Trophoblast cell (in vitro differentiated cells and primary cell): ENCODE data around the gene EEA1.

Source experiments
- DNase-seq, 2 donors: peaks; one replicate each; pipeline ENCODE4 v3.0.0-alpha.2; 2016
- H2AFZ ChIP-seq: 2 replicates; pipeline ENCODE4 v1.6.1; 2013; ENCODE audit warnings: low read length, moderate library complexity, mild to moderate bottlenecking; ENCODE audit not compliant: insufficient read depth, poor library complexity
- H2AK5ac ChIP-seq: 2 replicates; pipeline ENCODE4 v1.6.1; 2013; ENCODE audit warnings: mild to moderate bottlenecking, low read length
- H2BK120ac ChIP-seq: 2 replicates; pipeline ENCODE4 v1.6.1; 2013; ENCODE audit warnings: low read length, mild to moderate bottlenecking, moderate library complexity; ENCODE audit not compliant: insufficient read depth, poor library complexity
- H2BK12ac ChIP-seq: 2 replicates; pipeline ENCODE4 v1.6.1; 2013; ENCODE audit warnings: mild to moderate bottlenecking, low read length, moderate library complexity
- H2BK5ac ChIP-seq: 2 replicates; pipeline ENCODE4 v1.6.1; 2013; ENCODE audit warnings: low read length, low read depth, moderate library complexity, mild to moderate bottlenecking; ENCODE audit not compliant: poor library complexity
- H3K14ac ChIP-seq: 2 replicates; pipeline ENCODE4 v1.6.1; 2013; ENCODE audit warnings: mild to moderate bottlenecking, low read length
- H3K18ac ChIP-seq: 2 replicates; pipeline ENCODE4 v1.6.1; 2013; ENCODE audit warnings: mild to moderate bottlenecking, low read length
- H3K23ac ChIP-seq: 2 replicates; pipeline ENCODE4 v1.6.1; 2013; ENCODE audit warnings: low read length
- H3K27ac ChIP-seq: 2 replicates; pipeline ENCODE4 v1.5.1; 2013; ENCODE audit warnings: low read depth, mild to moderate bottlenecking, inconsistent platforms, low read length, moderate library complexity
- H3K27me3 ChIP-seq: 2 replicates; pipeline ENCODE4 v1.6.1; 2013; ENCODE audit warnings: inconsistent platforms, mild to moderate bottlenecking, low read length, moderate library complexity; ENCODE audit not compliant: insufficient read depth
- H3K36me3 ChIP-seq, 2 experiments: 1 replicate in 1 of 2; 2 replicates in 1 of 2; pipeline ENCODE4 v1.6.1; 2013; ENCODE audit warnings: low read length in 2 of 2, mild to moderate bottlenecking in 2 of 2, moderate library complexity in 1 of 2; ENCODE audit not compliant: insufficient read depth in 2 of 2, control insufficient read depth in 1 of 2
- H3K4ac ChIP-seq: 2 replicates; pipeline ENCODE4 v1.6.1; 2013; ENCODE audit warnings: low read depth, mild to moderate bottlenecking, low read length, moderate library complexity
- H3K4me1 ChIP-seq, 2 experiments: 1 replicate in 1 of 2; 2 replicates in 1 of 2; pipeline ENCODE4 v1.6.1; 2013; ENCODE audit warnings: low read length in 2 of 2, mild to moderate bottlenecking in 2 of 2, moderate library complexity in 1 of 2; ENCODE audit not compliant: insufficient read depth in 2 of 2, control insufficient read depth in 1 of 2
- H3K4me2 ChIP-seq: 2 replicates; pipeline ENCODE4 v1.6.1; 2013; ENCODE audit warnings: inconsistent platforms, mild to moderate bottlenecking, low read length, moderate library complexity
- H3K4me3 ChIP-seq: 2 replicates; pipeline ENCODE4 v1.5.1; 2013; ENCODE audit warnings: mild to moderate bottlenecking, low read depth, low read length, inconsistent platforms
- H3K79me1 ChIP-seq: one replicate; pipeline ENCODE4 v1.6.1; 2013; ENCODE audit warnings: low read length
- H3K79me2 ChIP-seq: 2 replicates; pipeline ENCODE4 v1.6.1; 2013; ENCODE audit warnings: low read length, mild to moderate bottlenecking; ENCODE audit not compliant: control insufficient read depth, insufficient read depth, poor library complexity
- H3K9ac ChIP-seq: 2 replicates; pipeline ENCODE4 v1.6.1; 2013; ENCODE audit warnings: mild to moderate bottlenecking, low read length
- H3K9me3 ChIP-seq: 2 replicates; pipeline ENCODE4 v1.6.1; 2013; ENCODE audit warnings: low read depth, mild to moderate bottlenecking, control low read depth, inconsistent platforms, low read length; ENCODE audit not compliant: insufficient read depth
- H4K12ac ChIP-seq: 2 replicates; pipeline ENCODE4 v1.6.1; 2013; ENCODE audit warnings: low read depth, mild to moderate bottlenecking, low read length, moderate library complexity
- H4K8ac ChIP-seq: 2 replicates; pipeline ENCODE4 v1.6.1; 2013; ENCODE audit warnings: low read depth, mild to moderate bottlenecking, low read length, moderate library complexity
- H4K91ac ChIP-seq: one replicate; pipeline ENCODE4 v1.6.1; 2013; ENCODE audit warnings: low read depth, mild to moderate bottlenecking, low read length, moderate library complexity
- WGBS: extraction: QIAGEN DNeasy Blood & Tissue Kit; methylation state at CpG from one replicate; pipeline ENCODE4 v1.1.7; 2013; ENCODE audit warnings: missing lambda C conversion rate; ENCODE audit not compliant: insufficient read length, insufficient coverage; ENCODE audit errors: extremely low coverage; 5-methylcytosine and 5-hydroxymethylcytosine counted together

The EEA1 gene

DNA sequence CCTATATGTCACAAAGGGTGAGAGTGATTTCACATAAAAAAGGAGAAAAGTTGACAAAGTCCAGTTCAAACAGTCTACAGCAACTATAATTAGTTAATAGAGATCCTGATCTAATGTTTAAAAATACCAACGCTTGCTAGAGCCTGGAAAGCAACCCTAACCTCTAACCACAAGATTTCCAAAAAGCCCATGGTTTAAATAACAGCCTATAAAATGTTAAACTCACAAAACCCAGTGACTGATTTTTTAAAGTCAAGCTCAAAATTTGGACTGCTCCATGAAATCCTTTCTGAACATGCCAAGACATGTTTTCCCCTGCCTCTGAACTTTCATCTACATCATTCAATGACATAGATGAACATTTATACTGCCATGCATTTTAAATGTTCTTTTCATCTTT is 144.7 kb downstream of the EEA1 start:
- Histone ChIP-seq H3K79me2 (no peaks in the 10 kb centered on the region), H3K14ac (peak overlapping the region; percentile 34), H2BK120ac (no peak overlapping the region), H3K4ac (no peak overlapping the region), H4K91ac (peak overlapping the region; percentile 18), H3K18ac (peak overlapping the region; percentile 40), H3K9ac (no peak overlapping the region), H3K27ac (no peak overlapping the region), H3K4me1 (no peaks in the 10 kb centered on the region), H4K8ac (no peak overlapping the region), H4K12ac (no peak overlapping the region), H2BK5ac (no peak overlapping the region), H3K27me3 (no peaks in the 10 kb centered on the region), H2AK5ac (no peak overlapping the region), H3K23ac (no peak overlapping the region), H3K9me3 (no peaks in the 10 kb centered on the region), H2BK12ac (no peak overlapping the region), H2AFZ (no peak overlapping the region), H3K4me3 (no peak overlapping the region), H3K4me2 (no peak overlapping the region), H3K36me3 (peaks cover 0 to 5% of the 10 kb centered on the region in 2 experiments), H3K79me1 (no peaks in the 10 kb centered on the region)
- DNase-seq: no peak
- WGBS: no CpG with 5 or more reads among the region's 1 CpG

DNA sequence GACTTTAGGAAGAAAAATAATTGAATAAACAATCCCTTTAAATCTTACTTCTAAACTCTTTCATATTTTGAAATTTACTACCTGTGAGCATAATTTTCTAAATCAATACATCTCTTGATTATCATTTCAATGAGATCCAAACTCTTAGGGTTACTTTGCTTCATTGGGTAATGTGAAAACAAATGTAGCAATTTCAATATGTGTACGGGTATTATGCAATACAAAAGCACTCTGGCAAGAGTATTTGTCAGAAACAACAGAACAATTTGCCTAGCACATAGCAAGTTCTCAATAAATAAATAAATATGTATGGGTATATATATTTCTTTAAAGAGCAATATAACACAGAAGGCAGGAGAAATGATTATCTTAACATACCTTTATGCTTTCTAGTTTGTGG is 149.2 kb downstream of the EEA1 start:
- H3K4ac ChIP-seq: no peak overlapping the region

GRCh38 chr12:92778525-92778924 is 150.6 kb downstream of the EEA1 start:
- no peaks in the 10 kb centered on the region for H3K79me1 ChIP-seq
- H2AK5ac ChIP-seq: no peak overlapping the region
- H4K91ac ChIP-seq: no peak overlapping the region
- H3K18ac ChIP-seq: no peak overlapping the region
- no peak overlapping the region for H4K12ac ChIP-seq
- H3K4me2 ChIP-seq: no peak overlapping the region
- no peak overlapping the region for H2BK12ac ChIP-seq
- H4K8ac ChIP-seq: no peak overlapping the region
- WGBS: no CpG with 5 or more reads among the region's 3 CpGs
- DNase-seq: no peak
- H3K27me3 ChIP-seq: no peaks in the 10 kb centered on the region
- H2BK5ac ChIP-seq: no peak overlapping the region
- no peaks in the 10 kb centered on the region for H3K4me1 ChIP-seq
- no peak overlapping the region for H3K4ac ChIP-seq
- no peak overlapping the region for H3K27ac ChIP-seq
- no peak overlapping the region for H3K23ac ChIP-seq
- H3K9ac ChIP-seq: no peak overlapping the region
- no peak overlapping the region for H3K14ac ChIP-seq
- H3K9me3 ChIP-seq: no peaks in the 10 kb centered on the region
- H3K36me3 ChIP-seq: peaks cover 0 to 5% of the 10 kb centered on the region in 2 experiments
- no peak overlapping the region for H2AFZ ChIP-seq
- H2BK120ac ChIP-seq: no peak overlapping the region
- no peak overlapping the region for H3K4me3 ChIP-seq
- no peaks in the 10 kb centered on the region for H3K79me2 ChIP-seq

More for the DNA sequence above, 149.2 kb downstream of the EEA1 start:
- H2BK120ac ChIP-seq: no peak overlapping the region
- H3K9me3 ChIP-seq: no peaks in the 10 kb centered on the region
- H2BK5ac ChIP-seq: no peak overlapping the region
- H3K27me3 ChIP-seq: no peaks in the 10 kb centered on the region
- peaks cover 0 to 5% of the 10 kb centered on the region in 2 experiments for H3K36me3 ChIP-seq
- H4K91ac ChIP-seq: no peak overlapping the region
- no peak overlapping the region for H2BK12ac ChIP-seq
- no peak overlapping the region for H2AFZ ChIP-seq
- H2AK5ac ChIP-seq: no peak overlapping the region
- H3K4me1 ChIP-seq: no peaks in the 10 kb centered on the region
- no peaks in the 10 kb centered on the region for H3K79me2 ChIP-seq
- H3K9ac ChIP-seq: no peak overlapping the region
- no peak overlapping the region for H3K18ac ChIP-seq
- no peaks in the 10 kb centered on the region for H3K79me1 ChIP-seq
- H3K23ac ChIP-seq: no peak overlapping the region
- DNase-seq: peak in 1 of 2 donors; percentile 14
- H3K4me2 ChIP-seq: no peak overlapping the region
- no peak overlapping the region for H3K27ac ChIP-seq
- H4K8ac ChIP-seq: no peak overlapping the region
- no peak overlapping the region for H3K4me3 ChIP-seq
- no peak overlapping the region for H3K14ac ChIP-seq
- WGBS: no CpG with 5 or more reads among the region's 1 CpG
- H4K12ac ChIP-seq: no peak overlapping the region

DNA sequence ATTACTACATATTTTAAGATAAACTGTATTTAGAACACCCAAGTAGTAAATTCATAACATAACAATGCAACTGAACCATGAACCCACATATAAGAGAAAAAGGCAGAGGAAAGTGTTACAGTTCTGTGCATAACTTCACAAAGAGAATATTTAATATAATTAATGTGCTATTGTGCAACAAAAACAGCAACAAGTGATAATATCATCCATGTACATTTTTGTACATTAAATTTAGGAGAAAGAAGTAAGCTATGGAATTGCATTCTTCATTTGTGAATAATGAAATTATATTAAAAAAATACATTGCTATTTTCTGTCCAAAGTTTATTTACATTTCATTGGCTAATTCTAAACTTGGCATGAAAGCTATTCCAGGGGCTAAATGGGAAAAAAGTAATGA is 153.7 kb downstream of the EEA1 start:
- Histone ChIP-seq H2BK12ac (no peak overlapping the region), H3K79me1 (no peaks in the 10 kb centered on the region), H3K4me3 (no peak overlapping the region), H3K27ac (no peak overlapping the region), H2AK5ac (no peak overlapping the region), H4K8ac (no peak overlapping the region), H2BK120ac (no peak overlapping the region), H3K36me3 (no peaks in the 10 kb centered on the region), H3K14ac (no peak overlapping the region), H3K23ac (no peak overlapping the region), H3K4ac (no peak overlapping the region), H3K79me2 (no peaks in the 10 kb centered on the region), H4K12ac (no peak overlapping the region), H4K91ac (no peak overlapping the region), H3K4me1 (no peaks in the 10 kb centered on the region), H3K9ac (no peak overlapping the region), H3K27me3 (no peaks in the 10 kb centered on the region), H3K18ac (no peak overlapping the region), H2BK5ac (no peak overlapping the region), H2AFZ (no peak overlapping the region), H3K4me2 (no peak overlapping the region), H3K9me3 (no peaks in the 10 kb centered on the region)
- DNase-seq: no peak
